HL-60/S4 treated with retinoic acid at 250 ng/mL for 4 days and 3 days (cell line): ENCODE results near the gene GJA4.

Source experiments
- in situ Hi-C: fragments of 300-500 bp; cut with MboI; formaldehyde crosslinking; loops from 2 replicates; pipeline ENCODE4 v1.7.0; 2022; ENCODE audit warnings: low sequenced_read_pairs

The GJA4 gene

DNA sequence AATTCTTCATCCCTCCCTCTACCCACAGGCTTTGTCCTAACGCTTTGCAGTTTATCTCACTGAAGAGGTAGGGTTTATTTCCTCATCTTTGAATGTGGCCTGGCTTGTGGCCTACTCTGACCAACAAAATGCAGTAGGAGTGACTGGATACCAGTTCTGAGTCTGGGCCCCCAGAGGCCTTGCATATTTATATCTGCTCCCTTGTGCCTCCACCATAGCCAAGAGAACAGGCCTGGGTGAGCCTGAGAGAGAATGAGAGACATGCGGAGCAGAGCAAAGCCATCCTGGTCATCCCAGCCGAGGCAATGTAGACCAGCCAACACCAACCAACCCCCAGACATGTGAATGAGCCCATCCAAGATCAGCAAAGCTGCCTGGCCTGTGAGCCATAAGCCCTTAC is 36.5 kb downstream of the GJA4 start:
- in situ Hi-C loops, result no loop called here

DNA sequence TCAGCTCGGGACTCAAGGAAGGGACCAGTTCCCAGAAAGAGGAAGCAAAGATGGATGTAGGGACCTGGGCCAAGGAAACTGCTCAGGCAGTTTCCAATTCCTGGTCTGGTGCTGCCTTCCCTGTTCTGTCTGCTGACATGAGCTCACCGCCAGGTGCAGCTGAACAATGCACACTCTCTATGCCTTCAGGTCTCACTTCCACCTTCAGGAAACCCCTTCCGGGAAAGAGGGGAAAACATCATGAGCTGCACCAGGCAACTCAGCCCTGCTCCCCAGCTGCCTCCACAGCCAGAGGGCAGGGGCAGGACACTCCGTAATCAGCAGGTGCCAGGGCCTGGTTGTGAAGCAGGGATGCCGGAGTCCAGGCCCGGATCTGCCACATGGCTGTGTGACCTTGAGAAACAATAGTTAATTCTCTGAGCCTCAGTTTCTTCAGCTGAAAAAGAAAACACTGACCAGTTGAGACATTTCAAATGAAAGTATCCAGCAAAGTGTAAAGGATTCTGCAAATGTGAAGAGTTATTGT is 39.0 kb downstream of the GJA4 start:
- in situ Hi-C loops, result no loop called here

DNA sequence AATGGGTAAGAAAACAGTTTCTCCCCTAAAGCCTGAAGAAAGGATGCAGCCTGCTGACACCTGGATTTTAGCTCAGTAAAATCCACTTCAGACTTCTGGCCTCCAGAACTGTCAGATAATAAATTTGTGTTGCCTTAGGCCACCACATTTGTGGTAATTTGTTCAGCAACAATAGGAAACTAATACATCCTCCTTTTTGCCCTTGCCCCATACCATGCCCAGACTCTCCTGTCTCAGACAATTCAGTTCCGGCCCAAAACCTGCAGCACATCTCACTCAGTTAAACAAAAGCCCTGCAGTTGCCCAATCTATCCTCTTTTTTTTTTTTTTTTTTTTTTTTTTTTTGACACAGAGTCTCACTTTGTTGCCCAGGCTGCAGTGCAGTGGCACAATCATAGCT is 40.9 kb downstream of the GJA4 start:
- in situ Hi-C loops, result no loop called here

DNA sequence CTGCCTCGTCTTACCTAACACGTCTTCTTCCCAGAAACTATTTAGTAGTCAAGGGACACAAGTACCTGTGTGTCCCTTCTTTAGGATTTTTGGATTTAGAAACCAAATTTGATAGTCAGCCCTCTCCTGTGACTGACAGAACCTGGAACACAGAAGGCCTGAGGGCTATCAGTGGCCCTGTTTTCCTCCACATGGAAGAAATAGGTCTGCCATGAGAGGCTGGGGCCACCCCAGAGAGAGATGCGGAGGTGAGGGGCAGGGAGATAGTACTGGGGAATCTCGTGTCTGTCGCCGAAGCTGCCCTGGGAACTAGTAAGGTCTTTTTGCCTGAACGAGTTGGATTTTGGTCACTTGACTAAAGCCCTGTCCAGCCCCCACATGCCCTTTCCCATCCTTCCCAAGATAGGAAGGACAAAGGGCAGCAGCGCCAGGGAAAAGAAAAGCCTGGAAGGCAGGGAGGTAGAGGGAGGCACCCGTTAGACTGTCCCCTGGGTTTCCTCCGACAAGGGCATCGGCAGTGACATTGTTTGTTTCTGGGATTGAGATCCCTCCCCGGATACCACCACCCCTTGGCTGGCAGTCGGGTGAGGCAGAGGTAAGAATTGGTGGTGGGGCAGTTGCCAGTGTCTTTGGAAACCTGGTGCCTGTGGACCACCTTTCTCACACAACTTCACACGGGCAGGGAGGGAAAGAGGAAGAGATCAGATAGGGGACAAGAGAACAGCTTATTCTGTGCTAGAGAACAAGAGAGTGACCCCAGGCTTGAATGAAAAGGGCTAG is 46.9 kb downstream of the GJA4 start:
- in situ Hi-C loops, result no loop called here

GRCh38 chr1:34840426-34840825 is 47.6 kb downstream of the GJA4 start:
- in situ Hi-C loops, result no loop called here

- in situ Hi-C loops, result no loop called here
These were observed 49.3 kb downstream of the GJA4 start for GRCh38 chr1:34842073-34842472.

DNA sequence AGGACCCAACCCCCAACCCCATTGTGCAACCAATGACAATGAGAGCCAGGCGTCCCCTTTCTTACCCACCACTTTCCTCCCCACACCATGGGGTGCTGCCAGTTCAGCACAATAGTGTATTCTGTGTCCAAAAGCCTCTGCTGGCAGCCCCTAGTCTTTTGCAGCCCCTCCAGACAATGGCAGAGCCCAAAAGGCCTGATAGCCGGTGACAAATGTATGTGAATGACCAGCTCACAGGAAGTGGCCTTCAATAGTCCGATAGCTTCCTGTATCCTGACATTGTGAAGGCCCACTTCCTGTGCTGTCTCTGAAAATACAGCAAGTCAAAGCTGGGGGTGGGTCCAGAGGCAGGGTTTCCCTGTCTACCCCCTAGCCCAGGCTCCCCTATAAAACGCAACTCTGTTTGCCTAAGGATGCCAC is 50.2 kb downstream of the GJA4 start:
- in situ Hi-C loops, result no loop called here

DNA sequence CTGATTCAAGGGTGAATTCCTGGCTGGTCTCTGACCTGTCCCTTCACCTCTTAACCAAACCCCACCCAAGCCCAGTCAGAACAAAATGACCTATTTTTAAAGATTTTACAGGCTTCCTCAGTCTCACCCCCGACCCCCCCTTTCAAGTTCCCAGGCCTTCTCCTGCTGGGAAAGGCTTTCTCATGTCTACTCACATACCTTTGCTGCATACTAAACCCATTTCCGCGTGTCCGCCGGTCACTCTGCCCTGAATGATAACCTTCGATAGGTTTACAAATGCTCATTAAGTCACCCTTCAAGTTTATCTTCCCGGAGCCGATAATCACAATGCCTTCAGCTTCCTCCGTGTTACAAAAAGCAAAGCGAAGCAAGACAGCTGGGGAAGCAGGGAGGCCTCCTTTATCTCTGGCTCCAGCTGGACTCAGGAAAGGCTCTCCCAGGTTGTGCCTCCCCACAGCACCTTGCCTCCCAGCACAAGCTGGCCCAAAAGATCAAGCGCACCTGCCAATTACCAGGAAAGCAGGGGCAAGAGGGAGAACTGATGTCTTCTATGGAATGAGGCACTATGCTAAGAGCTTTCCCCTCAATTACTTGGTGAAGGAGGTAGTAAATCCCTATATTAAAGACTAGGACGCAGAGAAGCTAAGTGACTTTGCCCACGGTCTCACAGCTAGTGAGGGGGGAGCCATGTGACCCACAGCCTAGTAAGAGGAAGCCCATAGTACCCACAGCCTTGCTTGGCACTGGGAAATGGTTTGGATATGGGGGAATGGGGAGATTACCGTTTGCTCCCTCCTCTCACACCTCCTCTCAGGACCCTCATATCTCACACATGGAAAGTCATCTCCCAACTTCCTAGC is 50.8 kb downstream of the GJA4 start:
- in situ Hi-C loops, result no loop called here

GRCh38 chr1:34844252-34844634 is 51.4 kb downstream of the GJA4 start:
- in situ Hi-C loops, result no loop called here
